HG03060 (cell line): ENCODE measurements around the gene ELFN2.
"Not testable (repeated sequence)": the region's sequence is repeated elsewhere in the genome, so short reads cannot be mapped to it uniquely, and the experiment has no call there.

Source experiments
- ATAC-seq: cut with Tn5 transposase; IDR thresholded peaks from one replicate; pipeline ENCODE4 v1.9.1; 2021; ENCODE audit warnings: low read depth, moderate number of reproducible peaks; ENCODE audit not compliant: unreplicated experiment

The ELFN2 gene

GRCh38 chr22:37427135-37427710, at the start of gene ELFN2:
Gene ELFN2 (minus strand): TSS chr22:37427479. CDS start chr22:37375534, 51,945 bp downstream.
- ATAC-seq = no peak

GRCh38 chr22:37476389-37477329, 49.4 kb upstream of the ELFN2 start:
- ATAC-seq = no peak

GRCh38 chr22:37474447-37475090, 47.3 kb upstream of the ELFN2 start:
- no peak for ATAC-seq

- ATAC-seq = no peak
Observed at GRCh38 chr22:37473437-37473946, 46.2 kb upstream of the ELFN2 start.

GRCh38 chr22:37472418-37473006, 45.2 kb upstream of the ELFN2 start:
- ATAC-seq = no peak

GRCh38 chr22:37471727-37472417, 44.6 kb upstream of the ELFN2 start:
- no peak for ATAC-seq

GRCh38 chr22:37470087-37470445, 42.8 kb upstream of the ELFN2 start:
- no peak for ATAC-seq

- no peak for ATAC-seq
Observed at GRCh38 chr22:37469416-37470086, 42.3 kb upstream of the ELFN2 start.

GRCh38 chr22:37468201-37468695, 41.0 kb upstream of the ELFN2 start:
- ATAC-seq = not testable (repeated sequence)

GRCh38 chr22:37467391-37467955, 40.2 kb upstream of the ELFN2 start:
- ATAC-seq = no peak

- ATAC-seq = no peak
Observed at GRCh38 chr22:37464181-37464580, 36.9 kb upstream of the ELFN2 start.

- no peak for ATAC-seq
Observed at GRCh38 chr22:37462983-37463382, 35.7 kb upstream of the ELFN2 start.

- no peak for ATAC-seq
Observed at GRCh38 chr22:37462436-37462835, 35.2 kb upstream of the ELFN2 start.

- no peak for ATAC-seq
Observed at GRCh38 chr22:37461961-37462360, 34.7 kb upstream of the ELFN2 start.

GRCh38 chr22:37460684-37461083, 33.4 kb upstream of the ELFN2 start:
- no peak for ATAC-seq

GRCh38 chr22:37459206-37459605, 31.9 kb upstream of the ELFN2 start:
- ATAC-seq = no peak

GRCh38 chr22:37457093-37457893, 30.0 kb upstream of the ELFN2 start:
- ATAC-seq = no peak

- ATAC-seq = no peak
Observed at GRCh38 chr22:37456346-37456745, 29.1 kb upstream of the ELFN2 start.
